Measurements from ENCODE around the gene TANGO2. TPM values are rescaled to one million over a fixed set of nuclear protein-coding genes. Genes with fewer than 3 reads are reported as not detected.
A peak's percentile ranks its signal among the peaks of the same experiment; 100 is the strongest.

The TANGO2 gene
- total RNA-seq, 1 experiment from 2014 or later: 14.6 TPM

GRCh38 chr22:19977296-19978243 is 43.3 kb upstream of the TANGO2 start:
- Histone ChIP-seq H3K79me2 (ENCODE audit: insufficient read depth, low read length) (no peaks in the 10 kb centered on the region), H3K23me2 (ENCODE audit: insufficient read length, low read depth, low read length, poor library complexity, severe bottlenecking) (no peaks in the 10 kb centered on the region), H3K79me1 (ENCODE audit: insufficient read depth, low read depth, low read length, poor library complexity, severe bottlenecking) (no peaks in the 10 kb centered on the region), H3T11ph (ENCODE audit: low read length) (no peak overlapping the region), H4K5ac (ENCODE audit: insufficient read length, low read depth, low read length) (no peak overlapping the region), H3K23ac (ENCODE audit: insufficient read length, low read depth, low read length) (no peak overlapping the region), H2AFZ (ENCODE audit: low read length) (no peak overlapping the region), H2BK12ac (ENCODE audit: insufficient read length, low read depth, low read length) (no peak overlapping the region), H3K9ac (ENCODE audit: extremely low read depth, insufficient read length, low read length) (no peak overlapping the region), H2BK5ac (ENCODE audit: insufficient read length, low read length) (no peak overlapping the region), H3K4me2 (ENCODE audit: insufficient read depth, insufficient read length, low read length) (no peak overlapping the region), H4K91ac (ENCODE audit: insufficient read length, low read depth, low read length) (no peak overlapping the region), H2BK120ac (ENCODE audit: low read depth, low read length, poor library complexity, severe bottlenecking) (no peak overlapping the region), H3K4me1 (ENCODE audit: insufficient read depth, low read length) (no peaks in the 10 kb centered on the region; the same call in 1 of the 2 replicates), H2AK5ac (ENCODE audit: insufficient read length, low read length) (no peak overlapping the region), H3K18ac (ENCODE audit: insufficient read length, low read depth, low read length) (no peak overlapping the region), H3K4ac (ENCODE audit: low read depth, low read length) (no peak overlapping the region), H3K56ac (ENCODE audit: insufficient read length, low read depth, low read length) (no peak overlapping the region), H3K27me3 (ENCODE audit: insufficient read depth, low read length) (no peaks in the 10 kb centered on the region), H3K9me3 (ENCODE audit: control insufficient read depth, low read depth, low read length) (no peaks in the 10 kb centered on the region), H4K8ac (replicated peaks; ENCODE audit: insufficient read length, low read depth, low read length) (no peak overlapping the region), H2BK15ac (ENCODE audit: low read depth, low read length) (no peak overlapping the region), H3K27ac (ENCODE audit: insufficient read length, low read depth, low read length) (no peak overlapping the region), H4K20me1 (ENCODE audit: control insufficient read depth, insufficient read depth, insufficient read length) (no peaks in the 10 kb centered on the region), H3K14ac (ENCODE audit: insufficient read depth, low read length) (no peak overlapping the region), H2BK20ac (ENCODE audit: low read depth, low read length, poor library complexity, severe bottlenecking) (no peak overlapping the region)
- no CpG with 5 or more reads among the region's 32 CpGs for WGBS (ENCODE audit: extremely low coverage, insufficient read length, low lambda C conversion rate)
- peak overlapping the region in 1 of 3 experiments; percentile 62; a peak in 1 of 7 replicates for H3K27ac Mint-ChIP-seq
- H3K9me3 Mint-ChIP-seq: no peaks in the 10 kb centered on the region; a peak in 1 of 5 replicates
- H3K27me3 Mint-ChIP-seq (ENCODE audit: low read depth): no peaks in the 10 kb centered on the region
- H3K4me3 Mint-ChIP-seq: no peak overlapping the region
- TF ChIP-seq CTCF (conservative IDR thresholded peaks at IDR 0.05): no peak
- peaks cover 11 to 18% of the 10 kb centered on the region in 2 experiments for H3K4me1 Mint-ChIP-seq
- peaks cover 10 to 42% (median 34%) of the 10 kb centered on the region in 3 experiments; a peak in 5 of 7 replicates for H3K36me3 Mint-ChIP-seq (ENCODE audit: insufficient read depth in 1 of 3, low read depth in 3 of 3)
- no peak for DNase-seq
